ENCODE measurements around the gene NDST4.

NDST4 gene

DNA sequence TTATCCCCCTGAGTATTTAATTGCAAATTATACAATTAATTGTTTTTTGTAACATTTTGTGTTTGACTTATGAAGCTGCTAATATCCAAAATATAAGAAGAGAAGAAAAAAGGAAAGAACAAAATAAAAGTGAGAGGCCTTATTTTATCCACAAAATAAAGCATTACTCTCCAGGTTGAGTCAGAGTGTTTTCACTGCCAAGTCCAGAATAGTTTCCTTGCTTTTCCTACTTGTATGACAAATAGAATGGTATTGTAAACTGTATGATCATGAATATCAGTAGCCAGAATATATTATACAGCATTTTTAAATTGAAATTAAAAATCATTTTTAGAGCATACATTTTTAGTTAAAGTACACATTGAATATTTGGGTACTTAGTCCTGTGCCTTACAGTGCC is 237.8 kb downstream of the NDST4 start:
- H3K4me1 ChIP-seq (ENCODE audit: control insufficient read depth, low read length): no peaks in the 10 kb centered on the region
- no peak overlapping the region for H3K4me3 ChIP-seq (ENCODE audit: low read length)
- H3K79me2 ChIP-seq (ENCODE audit: control insufficient read depth, low read length): no peaks in the 10 kb centered on the region
- H3F3A ChIP-seq (ENCODE audit: control insufficient read depth, insufficient read depth): no peaks in the 10 kb centered on the region
- H3K4me2 ChIP-seq (ENCODE audit: low read length): no peak overlapping the region
- no peaks in the 10 kb centered on the region for H3K9me2 ChIP-seq (replicated peaks; ENCODE audit: control insufficient read depth, low read length)
- no peaks in the 10 kb centered on the region for H3K9me3 ChIP-seq (ENCODE audit: control insufficient read depth, insufficient read depth, low read length)
- no peaks in the 10 kb centered on the region for H3K27me3 ChIP-seq (ENCODE audit: control insufficient read depth, low read length)
- no peaks in the 10 kb centered on the region for H4K20me1 ChIP-seq (ENCODE audit: control insufficient read depth, insufficient read depth, low read depth, low read length)
- no peaks in the 10 kb centered on the region for H3K36me3 ChIP-seq (ENCODE audit: control insufficient read depth, low read length)
- H3K27ac ChIP-seq (ENCODE audit: low read depth, low read length): no peak overlapping the region
- TF ChIP-seq, protein P1, sequence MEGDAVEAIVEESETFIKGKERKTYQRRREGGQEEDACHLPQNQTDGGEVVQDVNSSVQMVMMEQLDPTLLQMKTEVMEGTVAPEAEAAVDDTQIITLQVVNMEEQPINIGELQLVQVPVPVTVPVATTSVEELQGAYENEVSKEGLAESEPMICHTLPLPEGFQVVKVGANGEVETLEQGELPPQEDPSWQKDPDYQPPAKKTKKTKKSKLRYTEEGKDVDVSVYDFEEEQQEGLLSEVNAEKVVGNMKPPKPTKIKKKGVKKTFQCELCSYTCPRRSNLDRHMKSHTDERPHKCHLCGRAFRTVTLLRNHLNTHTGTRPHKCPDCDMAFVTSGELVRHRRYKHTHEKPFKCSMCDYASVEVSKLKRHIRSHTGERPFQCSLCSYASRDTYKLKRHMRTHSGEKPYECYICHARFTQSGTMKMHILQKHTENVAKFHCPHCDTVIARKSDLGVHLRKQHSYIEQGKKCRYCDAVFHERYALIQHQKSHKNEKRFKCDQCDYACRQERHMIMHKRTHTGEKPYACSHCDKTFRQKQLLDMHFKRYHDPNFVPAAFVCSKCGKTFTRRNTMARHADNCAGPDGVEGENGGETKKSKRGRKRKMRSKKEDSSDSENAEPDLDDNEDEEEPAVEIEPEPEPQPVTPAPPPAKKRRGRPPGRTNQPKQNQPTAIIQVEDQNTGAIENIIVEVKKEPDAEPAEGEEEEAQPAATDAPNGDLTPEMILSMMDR (IDR thresholded peaks at IDR 0.05; ENCODE audit: low read depth, low read length, poor library complexity, severe bottlenecking): no peak
- TF ChIP-seq EZH2phosphoT487 (IDR thresholded peaks at IDR 0.05; ENCODE audit: borderline replicate concordance, low read length): no peak

DNA sequence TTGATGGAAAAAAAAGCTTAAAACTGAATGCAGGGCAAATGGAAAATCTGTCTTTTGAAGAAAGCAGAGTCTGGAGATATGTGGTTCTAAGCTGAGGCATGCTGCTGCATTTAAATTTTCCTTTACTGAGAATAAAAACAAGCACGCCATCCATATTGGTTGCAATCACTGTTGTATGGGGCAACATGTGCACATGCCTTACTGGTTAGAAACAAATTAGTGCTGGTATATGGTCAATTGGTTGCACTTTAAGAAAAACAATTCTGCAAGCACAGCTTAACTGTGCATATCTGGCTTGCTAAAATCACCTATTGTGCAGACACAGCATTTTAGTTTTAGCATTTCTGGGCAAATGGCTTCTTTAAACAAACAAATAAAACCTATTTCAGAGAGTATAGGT is 239.1 kb downstream of the NDST4 start:
- H3K9me2 ChIP-seq (replicated peaks; ENCODE audit: control insufficient read depth, low read length): no peaks in the 10 kb centered on the region

DNA sequence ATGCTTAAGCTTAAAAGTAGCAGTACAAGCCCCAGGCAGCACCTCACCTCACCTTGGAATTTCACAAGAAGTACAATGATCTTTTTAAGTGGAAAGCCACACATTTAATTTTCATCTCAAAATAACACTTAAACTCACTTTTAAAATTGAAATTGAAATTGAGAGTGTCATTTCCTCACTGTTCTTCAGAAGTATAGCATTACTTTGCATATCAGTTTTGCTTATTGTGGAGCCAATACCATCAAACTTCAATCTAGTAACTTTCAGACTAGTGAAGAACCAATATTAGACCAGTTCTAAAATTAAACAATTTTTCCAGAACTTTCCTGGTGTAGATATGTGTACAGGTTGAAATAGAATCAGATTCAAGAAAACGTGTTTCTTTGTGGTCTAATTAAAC is 242.4 kb downstream of the NDST4 start:
- H3K4me2 ChIP-seq (ENCODE audit: low read length): no peak overlapping the region

More for the DNA sequence above, 239.1 kb downstream of the NDST4 start:
- H3K27ac ChIP-seq (ENCODE audit: low read depth, low read length): no peak overlapping the region
- H3K27me3 ChIP-seq (ENCODE audit: control insufficient read depth, low read length): no peaks in the 10 kb centered on the region
- no peaks in the 10 kb centered on the region for H4K20me1 ChIP-seq (ENCODE audit: control insufficient read depth, insufficient read depth, low read depth, low read length)
- H3K4me1 ChIP-seq (ENCODE audit: control insufficient read depth, low read length): no peaks in the 10 kb centered on the region
- H3K4me3 ChIP-seq (ENCODE audit: low read length): no peak overlapping the region
- no peak overlapping the region for H3K4me2 ChIP-seq (ENCODE audit: low read length)
- H3F3A ChIP-seq (ENCODE audit: control insufficient read depth, insufficient read depth): no peaks in the 10 kb centered on the region
- TF ChIP-seq EZH2phosphoT487 (IDR thresholded peaks at IDR 0.05; ENCODE audit: borderline replicate concordance, low read length): no peak
- TF ChIP-seq, protein P1 (IDR thresholded peaks at IDR 0.05; ENCODE audit: low read depth, low read length, poor library complexity, severe bottlenecking): no peak
- H3K36me3 ChIP-seq (ENCODE audit: control insufficient read depth, low read length): no peaks in the 10 kb centered on the region
- no peaks in the 10 kb centered on the region for H3K79me2 ChIP-seq (ENCODE audit: control insufficient read depth, low read length)
- no peaks in the 10 kb centered on the region for H3K9me3 ChIP-seq (ENCODE audit: control insufficient read depth, insufficient read depth, low read length)

More for the DNA sequence above, 242.4 kb downstream of the NDST4 start:
- Histone ChIP-seq H4K20me1 (ENCODE audit: control insufficient read depth, insufficient read depth, low read depth, low read length) (no peaks in the 10 kb centered on the region), H3F3A (ENCODE audit: control insufficient read depth, insufficient read depth) (no peaks in the 10 kb centered on the region), H3K36me3 (ENCODE audit: control insufficient read depth, low read length) (no peaks in the 10 kb centered on the region), H3K27me3 (ENCODE audit: control insufficient read depth, low read length) (no peaks in the 10 kb centered on the region), H3K4me1 (ENCODE audit: control insufficient read depth, low read length) (no peaks in the 10 kb centered on the region), H3K27ac (ENCODE audit: low read depth, low read length) (no peak overlapping the region), H3K9me2 (replicated peaks; ENCODE audit: control insufficient read depth, low read length) (no peaks in the 10 kb centered on the region), H3K4me3 (ENCODE audit: low read length) (no peak overlapping the region), H3K9me3 (ENCODE audit: control insufficient read depth, insufficient read depth, low read length) (no peaks in the 10 kb centered on the region), H3K79me2 (ENCODE audit: control insufficient read depth, low read length) (no peaks in the 10 kb centered on the region)
- TF ChIP-seq, protein P1 (IDR thresholded peaks at IDR 0.05; ENCODE audit: low read depth, low read length, poor library complexity, severe bottlenecking): no peak
- no peak for TF ChIP-seq EZH2phosphoT487 (IDR thresholded peaks at IDR 0.05; ENCODE audit: borderline replicate concordance, low read length)

All from DOHH2 (cell line).